Ishikawa (cell line): ENCODE results near the gene SLIT3.

Experiments
- CEBPB ChIP-seq: IDR thresholded peaks from 2 replicates; pipeline ENCODE4 v1.6.1; 2012
- CREB1 ChIP-seq: IDR thresholded peaks from 2 replicates; pipeline ENCODE4 v1.6.1; 2012; ENCODE audit warnings: low read depth
- EGR1 ChIP-seq: IDR thresholded peaks from 2 replicates; pipeline ENCODE4 v1.6.1; 2012
- EP300 ChIP-seq: IDR thresholded peaks from 2 replicates; pipeline ENCODE4 v1.6.1; 2012; ENCODE audit warnings: borderline replicate concordance
- FOXM1 ChIP-seq: IDR thresholded peaks from 2 replicates; pipeline ENCODE4 v1.6.1; 2012; ENCODE audit warnings: low read depth, borderline replicate concordance
- NFIC ChIP-seq: IDR thresholded peaks from 2 replicates; pipeline ENCODE4 v1.6.1; 2012
- RAD21 ChIP-seq: IDR thresholded peaks from 2 replicates; pipeline ENCODE4 v1.6.1; 2012; ENCODE audit warnings: low read depth
- TAF1 ChIP-seq: IDR thresholded peaks from 2 replicates; pipeline ENCODE4 v1.6.1; 2012; ENCODE audit warnings: low read depth, mild to moderate bottlenecking
- TCF12 ChIP-seq: IDR thresholded peaks from 2 replicates; pipeline ENCODE4 v1.6.1; 2012; ENCODE audit warnings: low read depth
- TEAD4 ChIP-seq: IDR thresholded peaks from 2 replicates; pipeline ENCODE4 v1.6.1; 2012
- YY1 ChIP-seq: IDR thresholded peaks from 2 replicates; pipeline ENCODE4 v1.6.1; 2012; ENCODE audit warnings: low read depth
- ZBTB7A ChIP-seq: IDR thresholded peaks from 2 replicates; pipeline ENCODE4 v1.6.1; 2012; ENCODE audit warnings: low read depth
- TF ChIP-seq, protein P1 (sequence below): IDR thresholded peaks from 2 replicates; pipeline ENCODE4 v1.6.1; 2012
- TF ChIP-seq, protein P2 (sequence below): IDR thresholded peaks from 2 replicates; pipeline ENCODE4 v1.6.1; 2012
- TF ChIP-seq, protein P3 (sequence below): IDR thresholded peaks from 2 replicates; pipeline ENCODE4 v1.6.1; 2012; ENCODE audit warnings: low read depth, mild to moderate bottlenecking

Gene SLIT3

DNA sequence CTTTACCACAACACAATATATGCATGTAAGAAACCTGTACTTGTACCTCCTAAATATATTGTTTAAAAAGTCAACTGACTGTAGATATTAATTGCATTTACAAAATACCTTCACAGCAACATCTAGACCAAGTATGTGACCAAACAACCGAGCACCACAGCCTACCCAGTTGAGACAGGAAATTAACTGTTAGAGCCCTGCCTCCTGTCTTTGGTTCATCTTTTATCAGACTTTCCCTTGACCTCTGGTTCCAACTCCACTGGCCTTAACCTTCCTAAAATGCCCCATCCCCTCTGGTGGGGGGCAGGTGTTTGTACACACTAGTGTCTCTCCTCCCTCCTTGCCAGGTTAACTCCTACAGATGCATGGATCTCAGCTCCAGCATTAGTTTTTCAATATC is 566.8 kb downstream of the SLIT3 start:
- TF ChIP-seq, protein P1, sequence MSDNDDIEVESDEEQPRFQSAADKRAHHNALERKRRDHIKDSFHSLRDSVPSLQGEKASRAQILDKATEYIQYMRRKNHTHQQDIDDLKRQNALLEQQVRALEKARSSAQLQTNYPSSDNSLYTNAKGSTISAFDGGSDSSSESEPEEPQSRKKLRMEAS = no peak
- no peak for TF ChIP-seq YY1
- TF ChIP-seq TEAD4 = no peak
- TF ChIP-seq CREB1 = no peak
- no peak for TF ChIP-seq RAD21
- TF ChIP-seq TAF1 = no peak

DNA sequence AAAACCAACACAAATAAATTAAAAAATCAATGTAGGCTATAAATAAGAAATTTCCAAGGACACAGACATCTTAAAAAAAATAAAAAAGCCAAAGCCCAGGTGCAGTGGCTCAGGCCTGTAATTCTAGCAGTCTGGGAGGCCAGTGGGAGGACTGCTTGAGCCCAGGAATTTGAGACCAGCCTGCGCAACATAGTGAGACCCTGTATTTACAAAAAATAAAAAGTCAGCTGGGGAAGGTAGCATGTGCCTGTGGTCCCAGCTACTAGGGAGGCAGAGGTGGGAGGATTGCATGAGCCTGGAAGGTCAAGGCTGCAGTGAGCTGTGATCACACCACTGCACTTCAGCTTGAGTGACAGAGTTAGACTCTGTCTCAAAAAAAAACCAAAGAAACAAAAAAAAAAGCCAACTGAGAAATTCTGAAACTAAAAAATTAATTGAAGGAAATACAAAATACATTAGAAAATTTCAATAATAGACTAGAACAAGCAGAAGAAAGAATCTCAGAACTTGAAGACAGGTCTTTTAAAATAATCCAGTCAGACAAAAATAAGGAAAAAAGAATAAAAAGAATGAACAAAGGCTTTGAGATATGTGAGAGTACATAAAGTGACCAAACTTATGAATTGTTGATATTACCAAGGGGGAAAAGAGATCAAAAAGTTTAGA is 572.3 kb downstream of the SLIT3 start:
- TF ChIP-seq FOXM1 (no peak), EGR1 (no peak)
- TF ChIP-seq, protein P2, sequence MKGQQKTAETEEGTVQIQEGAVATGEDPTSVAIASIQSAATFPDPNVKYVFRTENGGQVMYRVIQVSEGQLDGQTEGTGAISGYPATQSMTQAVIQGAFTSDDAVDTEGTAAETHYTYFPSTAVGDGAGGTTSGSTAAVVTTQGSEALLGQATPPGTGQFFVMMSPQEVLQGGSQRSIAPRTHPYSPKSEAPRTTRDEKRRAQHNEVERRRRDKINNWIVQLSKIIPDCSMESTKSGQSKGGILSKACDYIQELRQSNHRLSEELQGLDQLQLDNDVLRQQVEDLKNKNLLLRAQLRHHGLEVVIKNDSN = no peak

DNA sequence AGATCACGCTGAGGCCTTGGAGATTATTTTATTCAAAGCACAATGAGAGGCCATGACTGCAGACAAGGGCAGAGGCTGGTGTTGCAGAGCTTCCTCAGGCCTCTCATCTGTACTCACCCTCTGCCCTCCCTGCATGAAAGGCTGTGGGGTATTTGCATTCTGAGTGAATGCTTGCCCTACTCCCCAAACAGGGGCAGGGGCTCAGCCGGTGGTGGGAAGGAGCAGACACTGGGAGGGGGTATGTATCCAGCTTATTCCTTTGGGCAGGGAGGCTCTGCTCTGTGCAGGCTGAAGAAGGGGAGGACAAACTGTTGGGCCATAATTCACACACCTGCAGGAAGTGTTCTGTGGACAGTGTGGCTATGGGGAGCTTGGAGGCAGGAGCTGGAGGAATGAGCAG is 573.4 kb downstream of the SLIT3 start:
- TF ChIP-seq ZBTB7A = no peak
- TF ChIP-seq, protein P3, sequence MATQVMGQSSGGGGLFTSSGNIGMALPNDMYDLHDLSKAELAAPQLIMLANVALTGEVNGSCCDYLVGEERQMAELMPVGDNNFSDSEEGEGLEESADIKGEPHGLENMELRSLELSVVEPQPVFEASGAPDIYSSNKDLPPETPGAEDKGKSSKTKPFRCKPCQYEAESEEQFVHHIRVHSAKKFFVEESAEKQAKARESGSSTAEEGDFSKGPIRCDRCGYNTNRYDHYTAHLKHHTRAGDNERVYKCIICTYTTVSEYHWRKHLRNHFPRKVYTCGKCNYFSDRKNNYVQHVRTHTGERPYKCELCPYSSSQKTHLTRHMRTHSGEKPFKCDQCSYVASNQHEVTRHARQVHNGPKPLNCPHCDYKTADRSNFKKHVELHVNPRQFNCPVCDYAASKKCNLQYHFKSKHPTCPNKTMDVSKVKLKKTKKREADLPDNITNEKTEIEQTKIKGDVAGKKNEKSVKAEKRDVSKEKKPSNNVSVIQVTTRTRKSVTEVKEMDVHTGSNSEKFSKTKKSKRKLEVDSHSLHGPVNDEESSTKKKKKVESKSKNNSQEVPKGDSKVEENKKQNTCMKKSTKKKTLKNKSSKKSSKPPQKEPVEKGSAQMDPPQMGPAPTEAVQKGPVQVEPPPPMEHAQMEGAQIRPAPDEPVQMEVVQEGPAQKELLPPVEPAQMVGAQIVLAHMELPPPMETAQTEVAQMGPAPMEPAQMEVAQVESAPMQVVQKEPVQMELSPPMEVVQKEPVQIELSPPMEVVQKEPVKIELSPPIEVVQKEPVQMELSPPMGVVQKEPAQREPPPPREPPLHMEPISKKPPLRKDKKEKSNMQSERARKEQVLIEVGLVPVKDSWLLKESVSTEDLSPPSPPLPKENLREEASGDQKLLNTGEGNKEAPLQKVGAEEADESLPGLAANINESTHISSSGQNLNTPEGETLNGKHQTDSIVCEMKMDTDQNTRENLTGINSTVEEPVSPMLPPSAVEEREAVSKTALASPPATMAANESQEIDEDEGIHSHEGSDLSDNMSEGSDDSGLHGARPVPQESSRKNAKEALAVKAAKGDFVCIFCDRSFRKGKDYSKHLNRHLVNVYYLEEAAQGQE = no peak
- no peak for TF ChIP-seq TCF12
- TF ChIP-seq EGR1 = no peak
- TF ChIP-seq, protein P1 = no peak
- TF ChIP-seq RAD21 = no peak
- no peak for TF ChIP-seq YY1
- TF ChIP-seq TAF1 = no peak
- no peak for TF ChIP-seq EP300
- TF ChIP-seq FOXM1 = no peak
- no peak for TF ChIP-seq TEAD4
- TF ChIP-seq CEBPB = no peak
- TF ChIP-seq NFIC = no peak

DNA sequence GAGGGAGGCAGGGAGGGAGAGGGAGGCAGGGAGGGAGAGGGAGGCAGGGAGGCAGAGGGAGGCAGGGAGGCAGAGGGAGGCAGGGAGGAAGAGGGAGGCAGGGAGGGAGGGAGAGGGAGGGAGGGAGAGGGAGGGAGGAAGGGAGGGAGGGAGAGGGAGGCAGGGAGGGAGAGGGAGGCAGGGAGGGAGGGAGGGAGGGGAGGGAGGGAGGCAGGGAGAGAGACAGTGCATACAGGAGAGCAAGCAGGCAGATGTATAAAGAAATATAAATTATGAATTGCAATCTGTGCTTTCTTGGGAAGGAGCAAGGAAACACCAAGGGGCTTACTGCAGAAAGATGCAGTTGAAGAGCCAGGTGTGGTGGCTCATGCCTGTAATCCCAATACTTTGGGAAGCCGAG is 574.6 kb downstream of the SLIT3 start:
- TF ChIP-seq TCF12 (no peak), YY1 (no peak), CREB1 (no peak), EGR1 (no peak), ZBTB7A (no peak), FOXM1 (no peak)
- TF ChIP-seq, protein P3 = no peak

DNA sequence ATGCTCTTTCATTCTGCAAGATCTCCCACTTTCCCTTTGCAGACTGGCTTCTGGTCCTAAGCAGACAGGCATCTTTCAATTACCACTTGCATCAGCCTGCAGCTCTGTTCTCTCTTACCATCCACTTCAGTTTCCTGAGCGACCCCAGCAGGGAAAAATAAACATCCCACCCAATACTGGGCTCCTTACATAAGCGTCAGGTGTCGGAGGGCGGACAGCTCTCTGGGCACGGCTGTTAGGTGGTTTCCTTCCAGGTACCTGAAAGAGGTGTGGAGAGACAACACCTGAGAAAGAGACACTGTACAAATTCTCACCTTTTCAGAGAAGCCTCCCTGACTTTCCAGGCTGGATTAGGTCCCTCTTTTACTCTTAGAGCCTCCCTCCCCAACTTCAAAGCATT is 576.7 kb downstream of the SLIT3 start:
- TF ChIP-seq CREB1 (no peak), TCF12 (no peak), FOXM1 (no peak), YY1 (no peak), CEBPB (no peak), RAD21 (no peak), EGR1 (no peak), ZBTB7A (no peak), NFIC (no peak), TEAD4 (no peak)
- TF ChIP-seq, protein P2 = no peak
- TF ChIP-seq, protein P3 = no peak
- TF ChIP-seq, protein P1 = no peak
